ENCODE data around the gene ROMO1.
A peak's percentile ranks its signal among the peaks of the same experiment; 100 is the strongest.
"Not testable (repeated sequence)": the region's sequence is repeated elsewhere in the genome, so short reads cannot be mapped to it uniquely, and the experiment has no call there.

ROMO1 gene

GRCh38 chr20:35729836-35730582, 30.8 kb downstream of the ROMO1 start:
- DNase-seq (ENCODE audit: low read depth in 2 of 2) = no peak

GRCh38 chr20:35730583-35731468, 31.6 kb downstream of the ROMO1 start:
- no peak for DNase-seq (ENCODE audit: low read depth in 2 of 2)

GRCh38 chr20:35731469-35731788, 32.2 kb downstream of the ROMO1 start:
- DNase-seq (ENCODE audit: low read depth in 2 of 2) = no peak

- no peak for DNase-seq (ENCODE audit: low read depth in 2 of 2)
These were observed 32.8 kb downstream of the ROMO1 start for GRCh38 chr20:35731862-35732643.

- no peak for DNase-seq (ENCODE audit: low read depth in 2 of 2)
These were observed 33.4 kb downstream of the ROMO1 start for GRCh38 chr20:35732644-35732982.

- DNase-seq (ENCODE audit: low read depth in 2 of 2) = no peak
These were observed 35.2 kb downstream of the ROMO1 start for GRCh38 chr20:35734374-35734773.

- DNase-seq (ENCODE audit: low read depth in 2 of 2) = no peak
These were observed 35.8 kb downstream of the ROMO1 start for GRCh38 chr20:35734777-35735649.

GRCh38 chr20:35735826-35736470, 36.7 kb downstream of the ROMO1 start:
- no peak for DNase-seq (ENCODE audit: low read depth in 2 of 2)

- no peak for DNase-seq (ENCODE audit: low read depth in 2 of 2)
These were observed 38.7 kb downstream of the ROMO1 start for GRCh38 chr20:35737865-35738333.

- DNase-seq (ENCODE audit: low read depth in 2 of 2) = no peak
These were observed 39.4 kb downstream of the ROMO1 start for GRCh38 chr20:35738410-35739179.

- DNase-seq (ENCODE audit: low read depth in 2 of 2) = no peak
These were observed 40.3 kb downstream of the ROMO1 start for GRCh38 chr20:35739294-35740163.

GRCh38 chr20:35741892-35742740, 42.9 kb downstream of the ROMO1 start, which contains the start of gene RBM39:
RBM39 (minus strand) TSS chr20:35742260; CDS start chr20:35740874, 1,386 bp downstream.
- DNase-seq (ENCODE audit: low read depth in 2 of 2) = peak; percentile 98

GRCh38 chr20:35742741-35743523, 43.7 kb downstream of the ROMO1 start:
- no peak for DNase-seq (ENCODE audit: low read depth in 2 of 2)

- DNase-seq (ENCODE audit: low read depth in 2 of 2) = no peak
These were observed 44.7 kb downstream of the ROMO1 start for GRCh38 chr20:35743693-35744491.

GRCh38 chr20:35744492-35744841, 45.3 kb downstream of the ROMO1 start:
- DNase-seq (ENCODE audit: low read depth in 2 of 2) = not testable (repeated sequence)
